Gastroesophageal sphincter (tissue), 3 donors: ENCODE measurements around the gene ANKS1A.

Experiments used
- CTCF ChIP-seq, 4 experiments: fragments of 200-600 bp in 2 of 4; fragments of 450-650 bp in 2 of 4; sonication (generic) in 1 of 4; IDR thresholded peaks; one replicate each; pipeline ENCODE4 v1.5.1; 2017 to 2019; ENCODE audit warnings: antibody characterized with exemption in 4 of 4, mild to moderate bottlenecking in 2 of 4, moderate library complexity in 2 of 4
- POLR2A ChIP-seq, 2 donors: fragments of 450-650 bp; IDR thresholded peaks; one replicate each; pipeline ENCODE4 v1.6.1; 2017; ENCODE audit warnings: antibody characterized with exemption in 2 of 2, mild to moderate bottlenecking in 2 of 2, moderate library complexity in 1 of 2
- POLR2AphosphoS5 ChIP-seq: sonication (generic); formaldehyde crosslinking; IDR thresholded peaks from one replicate; pipeline ENCODE4 v1.6.1; 2017; ENCODE audit warnings: antibody characterized with exemption

GRCh38 chr6:35070111-35070510 lies 181.1 kb downstream of the ANKS1A start:
- no peak for TF ChIP-seq CTCF (IDR thresholded peaks at IDR 0.05)
- TF ChIP-seq POLR2AphosphoS5: no peak
- no peak for TF ChIP-seq POLR2A (IDR thresholded peaks at IDR 0.05)
